ENCODE data around the gene ARSG. TPM values are rescaled to one million over a fixed set of nuclear protein-coding genes. Genes with fewer than 3 reads are reported as not detected.

Gene ARSG
- total RNA-seq, 1 experiment from 2014 or later: 9.3 TPM

DNA sequence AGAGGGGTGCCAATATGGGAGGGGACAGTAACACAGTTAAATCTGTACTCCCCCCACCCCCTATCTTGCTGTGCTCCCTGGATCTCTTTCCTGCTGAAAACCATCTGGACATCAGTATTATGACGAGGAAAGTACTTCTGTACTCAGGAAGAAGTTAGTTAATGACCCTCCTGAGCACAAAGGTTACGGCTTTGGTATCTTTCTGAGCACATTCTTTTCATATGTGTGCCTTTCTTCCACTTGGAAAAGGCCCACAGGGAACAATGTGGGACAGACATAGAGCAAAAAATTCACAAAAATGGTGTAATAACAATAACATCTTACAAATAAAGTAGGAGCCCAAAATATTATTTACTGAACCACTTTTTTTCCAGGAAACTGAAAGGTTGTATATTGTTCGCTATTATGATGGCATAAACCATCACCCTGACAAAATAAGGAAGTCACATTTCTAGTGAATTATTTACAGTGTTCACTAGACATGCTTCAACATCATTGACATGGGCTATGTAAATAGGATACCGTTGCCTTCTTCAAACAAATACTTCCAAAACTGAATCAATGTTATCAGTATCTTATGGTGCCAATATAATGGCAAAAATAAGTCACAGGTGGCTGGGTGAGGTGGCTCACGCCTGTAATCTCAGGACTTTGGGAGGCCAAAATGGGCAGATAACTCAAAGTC, 160.5 kb downstream of the ARSG start:
- DNase-seq (ENCODE audit: low read depth): no peak

DNA sequence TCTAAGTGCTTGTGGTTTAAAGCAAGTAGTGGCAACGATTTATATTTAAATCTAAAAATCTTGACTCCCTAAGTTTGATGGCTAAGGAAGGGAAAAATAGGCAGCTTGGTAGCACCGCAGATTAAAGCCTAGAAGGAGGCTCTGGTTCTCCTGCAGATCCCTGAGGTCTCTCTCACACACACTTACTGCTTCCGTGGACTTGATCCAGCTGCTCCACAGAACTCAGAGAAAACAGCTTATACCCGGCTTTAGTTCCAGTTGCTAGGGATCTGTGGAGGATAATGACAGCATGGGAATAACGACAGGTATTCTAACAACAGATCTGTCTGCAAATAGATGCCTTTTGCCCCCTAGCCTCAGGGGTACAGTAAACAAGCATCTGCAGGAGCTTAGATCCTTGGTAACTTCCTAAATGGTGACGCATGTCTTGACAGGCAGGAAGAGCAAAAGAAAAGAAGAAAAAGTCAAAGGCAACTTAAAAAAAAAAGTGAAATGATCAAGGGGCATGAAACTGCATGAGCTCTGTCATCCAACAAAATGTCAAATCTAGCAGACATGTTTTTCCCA, 161.5 kb downstream of the ARSG start:
- DNase-seq (ENCODE audit: low read depth): no peak

DNA sequence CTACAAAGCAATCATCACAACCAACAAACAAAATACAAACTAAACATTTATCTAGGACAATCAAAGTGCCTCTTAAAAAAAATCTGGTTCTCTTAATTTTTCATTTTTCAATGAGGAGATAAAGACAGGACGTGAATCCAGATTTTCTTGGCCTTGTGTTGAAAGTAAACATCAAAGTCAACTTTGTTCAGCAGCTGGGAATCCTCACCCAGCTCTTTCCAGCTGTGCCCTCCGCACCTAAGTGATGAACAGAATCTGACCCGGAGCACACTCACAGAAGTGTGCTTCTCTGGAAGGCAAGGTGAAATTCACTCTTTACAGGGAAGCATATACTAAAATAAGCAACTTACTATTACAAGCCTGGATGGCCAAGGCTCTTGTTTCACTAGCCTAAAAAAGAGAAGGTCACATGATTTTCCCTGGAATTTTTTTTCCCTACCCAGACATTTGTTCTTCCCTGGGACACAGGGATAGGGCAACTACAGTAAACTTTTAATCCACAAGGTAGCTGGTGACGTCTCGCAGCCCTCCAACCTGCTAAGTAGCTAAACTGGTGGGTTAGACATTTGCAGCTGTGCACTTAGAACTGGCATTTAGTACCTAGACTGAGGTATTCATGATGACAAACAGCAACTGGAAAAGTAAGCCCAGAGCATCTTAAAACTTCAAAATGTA, 162.8 kb downstream of the ARSG start:
- DNase-seq (ENCODE audit: low read depth): no peak

DNA sequence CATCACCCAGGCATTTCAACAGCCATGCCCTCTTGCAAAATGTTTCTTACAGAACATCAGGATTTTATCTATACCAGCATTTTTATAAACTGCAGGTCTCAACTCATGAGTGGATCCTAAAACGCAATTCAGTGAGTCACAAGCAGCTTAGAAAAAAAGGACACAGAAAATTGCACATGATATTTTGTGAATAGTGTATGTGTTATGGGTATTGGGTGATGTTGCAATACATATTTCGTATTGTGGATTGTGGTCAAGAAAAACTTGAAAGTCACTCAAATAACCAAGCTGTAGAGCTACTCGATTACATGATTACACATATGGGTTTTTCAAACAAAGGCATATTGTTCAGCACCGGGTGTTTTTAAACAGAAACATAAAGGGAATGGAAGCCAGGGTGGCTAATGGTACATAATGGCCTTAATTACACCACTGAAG, 164.6 kb downstream of the ARSG start:
- DNase-seq (ENCODE audit: low read depth): no peak

DNA sequence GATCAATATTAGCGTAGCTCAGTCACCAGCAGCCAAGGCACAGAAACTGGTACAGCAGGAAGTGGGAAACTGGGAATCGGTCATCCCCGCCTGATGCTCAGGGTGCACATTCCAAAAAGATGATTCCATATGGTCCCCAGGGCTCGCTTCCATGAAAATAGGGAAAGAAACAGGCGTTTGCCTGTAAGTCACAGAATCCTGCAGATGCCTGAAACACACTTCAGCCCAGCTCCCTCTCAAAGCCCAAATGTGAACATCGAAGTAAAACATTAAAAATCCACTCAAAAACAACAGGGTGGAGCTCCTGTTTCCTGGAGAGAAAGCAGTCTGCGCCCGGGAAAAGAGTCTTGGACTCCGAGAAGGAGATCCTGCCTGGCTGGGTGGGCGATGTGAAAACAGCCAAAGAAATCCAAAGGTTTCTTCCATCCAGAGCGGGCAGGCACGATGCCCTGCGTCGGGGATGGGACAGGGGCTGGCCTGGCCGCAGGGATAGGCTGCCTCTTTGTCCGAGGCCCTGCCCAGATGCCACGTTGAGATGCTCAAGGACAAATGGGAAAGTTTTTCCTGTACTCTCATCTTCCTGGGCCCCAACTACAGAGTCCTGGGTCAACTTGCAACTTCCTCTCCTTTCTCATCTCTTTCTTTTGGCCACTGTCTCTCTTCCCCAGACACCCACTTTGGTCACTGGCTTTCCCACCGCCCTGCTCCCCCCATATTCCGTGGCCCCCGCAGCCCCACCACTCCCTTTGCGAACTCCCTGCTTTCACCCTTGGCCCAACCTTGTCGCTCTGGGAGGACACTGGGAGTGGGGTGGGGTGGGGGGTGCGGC, 165.3 kb downstream of the ARSG start:
- DNase-seq (ENCODE audit: low read depth): peak; percentile 89

DNA sequence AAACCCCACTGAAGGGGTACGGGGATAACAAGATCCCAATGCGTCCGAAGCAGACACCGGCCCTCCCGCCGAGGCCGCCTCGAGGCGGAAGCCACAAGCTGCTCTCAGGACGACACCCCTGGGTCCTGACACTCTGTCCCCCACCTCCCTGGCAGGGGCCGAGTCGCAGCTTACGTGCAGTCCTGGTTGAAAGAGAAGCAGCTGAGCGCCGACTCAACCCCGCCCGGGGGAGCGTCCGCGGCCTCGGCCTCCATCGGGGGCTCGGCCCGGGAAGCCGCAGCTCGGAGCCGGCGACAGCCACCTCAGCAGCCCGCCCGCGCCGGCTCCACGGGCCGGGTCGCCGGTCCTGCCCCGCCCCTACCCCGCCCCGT, 165.9 kb downstream of the ARSG start, which contains the start of gene WIPI1:
Gene WIPI1 (minus strand): TSS at position 329 of the 371 bp plus-strand sequence. CDS start 75 bp downstream, at position 254.
- no peak for DNase-seq (ENCODE audit: low read depth)

DNA sequence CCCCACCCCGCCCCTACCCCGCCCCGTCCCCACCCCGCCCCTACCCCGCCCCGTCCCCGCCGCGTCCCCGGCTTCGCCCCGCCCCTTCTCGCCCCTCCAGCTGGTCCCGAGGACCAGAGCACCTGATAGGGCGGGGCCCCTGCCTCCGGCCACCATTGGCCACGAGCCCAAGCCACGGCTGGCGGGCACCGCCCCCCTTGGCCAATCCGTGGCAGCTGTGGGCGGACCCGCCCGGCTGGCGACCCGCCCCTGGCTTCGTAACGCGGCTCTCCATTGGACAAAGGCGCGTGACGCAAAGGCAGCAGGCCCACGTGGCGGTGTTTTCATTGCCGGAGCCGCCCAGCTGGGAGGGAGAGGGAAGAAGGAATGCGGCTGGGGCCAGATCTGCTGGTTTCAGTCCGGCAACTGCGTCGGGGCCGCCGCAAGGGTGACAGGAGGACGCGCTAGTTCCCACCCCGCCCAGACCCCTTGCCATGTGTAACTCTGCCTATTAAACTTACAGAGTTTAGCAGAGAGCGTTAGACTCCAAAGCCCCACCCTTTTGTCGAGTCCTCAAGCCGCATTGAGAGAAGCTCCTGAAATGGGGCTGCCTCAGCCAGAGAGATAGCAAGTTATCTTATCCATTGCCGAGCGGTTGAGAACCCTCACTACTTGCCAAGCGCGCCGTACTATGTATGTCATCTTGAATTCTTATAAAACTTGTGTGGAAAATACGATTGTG, 166.4 kb downstream of the ARSG start:
- DNase-seq (ENCODE audit: low read depth): peak; percentile 99

DNA sequence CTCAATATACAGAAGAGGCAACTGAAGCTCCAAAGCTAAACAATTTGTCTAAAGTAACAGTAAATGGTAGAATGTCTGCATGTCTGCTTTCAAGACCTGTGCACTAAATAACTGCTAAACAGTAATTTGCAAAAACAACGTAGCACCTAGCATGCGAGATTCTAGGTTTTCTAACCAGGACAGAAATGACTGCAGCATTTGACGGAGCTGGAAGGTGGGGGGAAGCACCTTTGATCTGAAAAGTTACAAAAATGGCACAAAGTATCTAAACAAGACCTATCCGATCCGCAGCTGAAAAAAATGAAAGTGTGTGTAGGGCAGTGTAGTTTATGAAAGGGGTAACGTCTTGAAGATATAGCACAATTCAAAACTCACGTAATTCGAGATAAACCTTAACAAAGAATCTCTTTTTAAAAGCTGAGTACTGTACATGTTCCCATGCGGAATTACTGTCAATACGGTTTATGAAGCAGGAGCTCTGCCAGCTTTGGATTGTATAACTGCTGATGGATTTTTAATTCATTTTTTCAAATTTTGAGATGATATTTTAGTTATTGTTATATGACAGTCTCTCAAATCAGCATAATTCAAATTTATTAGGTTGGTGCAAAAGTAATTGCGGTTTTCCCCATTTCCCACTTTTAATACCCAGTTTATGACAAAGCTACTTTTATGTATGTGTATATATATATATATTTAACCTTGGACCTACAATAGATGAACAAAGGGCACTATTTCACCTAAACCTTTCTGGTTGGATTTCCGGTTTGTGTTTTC, 167.2 kb downstream of the ARSG start:
- DNase-seq (ENCODE audit: low read depth): no peak

DNA sequence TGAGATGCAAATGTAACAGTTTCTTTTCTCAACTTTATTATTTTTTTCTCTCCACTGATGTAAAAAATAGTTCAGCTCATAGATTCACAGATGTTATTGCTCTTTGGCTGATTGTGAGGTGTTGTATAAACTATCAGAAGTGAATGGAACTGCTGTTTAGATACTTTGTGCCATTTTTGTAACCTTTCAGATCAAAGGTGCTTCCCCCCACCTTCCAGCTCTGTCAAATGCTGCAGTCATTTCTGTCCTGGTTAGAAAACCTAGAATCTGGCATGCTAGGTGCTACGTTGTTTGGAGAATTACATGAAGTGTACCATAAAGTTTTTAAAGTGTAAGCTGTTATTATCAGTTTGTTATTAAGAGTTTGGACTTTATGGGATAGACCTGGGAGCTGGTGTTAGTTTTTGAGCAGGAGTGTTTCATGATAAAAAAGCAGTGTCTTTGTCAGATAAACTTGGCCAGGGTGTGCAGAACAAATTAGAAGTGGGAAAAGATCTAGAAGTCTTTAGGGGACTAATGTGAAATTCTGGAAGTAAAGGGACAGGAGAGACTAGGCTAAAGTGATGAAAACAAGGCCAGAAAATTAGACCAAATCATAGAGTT, 167.8 kb downstream of the ARSG start:
- no peak for DNase-seq (ENCODE audit: low read depth)

DNA sequence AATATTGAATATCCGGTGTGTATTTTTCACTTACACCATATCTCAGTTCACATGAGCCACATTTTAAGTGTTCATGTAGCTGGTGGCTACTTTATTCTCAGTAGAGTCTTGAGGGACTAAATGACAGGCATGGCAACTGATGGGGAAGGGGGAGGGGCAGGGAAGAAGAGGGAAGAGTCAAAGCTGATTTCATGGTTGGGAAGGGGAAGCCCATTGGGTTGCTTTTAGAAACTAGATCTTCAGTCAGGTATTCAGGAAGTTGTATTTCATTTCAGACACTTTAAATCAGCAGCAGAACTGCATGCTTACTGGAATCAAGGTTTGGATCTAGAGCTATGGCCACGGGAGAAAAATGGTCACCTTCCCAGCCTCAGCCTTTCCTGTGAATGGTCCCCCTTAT, 168.9 kb downstream of the ARSG start:
- DNase-seq (ENCODE audit: low read depth): no peak

DNA sequence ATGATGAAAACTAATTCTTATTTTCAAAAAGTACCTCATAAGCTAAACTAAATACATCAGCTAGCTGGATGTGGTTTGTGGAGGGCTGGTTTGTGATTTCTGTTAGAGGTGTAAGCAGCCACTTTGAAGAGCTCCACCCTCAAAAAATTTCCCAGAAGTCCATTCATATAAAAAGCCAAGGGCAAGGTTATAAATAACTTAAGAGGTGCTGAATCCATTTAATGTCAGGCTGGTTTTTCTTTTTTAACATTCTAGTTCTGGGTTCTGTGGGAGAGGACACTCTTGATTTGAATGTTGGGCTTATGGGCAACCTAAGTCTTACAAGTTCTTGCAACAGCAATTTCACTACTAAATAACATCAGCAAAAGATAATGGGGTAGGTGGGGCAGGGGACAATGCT, 169.4 kb downstream of the ARSG start:
- no peak for DNase-seq (ENCODE audit: low read depth)

DNA sequence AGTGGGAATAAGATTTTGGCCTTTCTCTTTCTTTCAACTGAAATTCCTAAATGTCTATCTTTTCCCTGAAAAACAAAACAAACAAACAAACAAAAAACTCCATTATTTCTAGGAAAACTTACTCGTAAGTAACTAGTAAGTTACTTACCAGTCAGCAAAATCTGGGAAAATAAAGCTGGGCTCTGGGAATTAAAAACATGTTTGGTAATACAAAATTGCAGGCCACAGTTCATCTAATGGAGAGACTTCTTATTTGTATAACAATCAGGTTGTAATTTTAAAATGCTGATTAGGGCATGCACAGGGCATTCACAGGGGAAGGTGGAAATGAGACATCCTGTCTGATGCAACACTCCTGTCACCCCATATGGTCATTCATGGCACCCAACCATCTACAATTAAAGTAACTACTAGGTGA, 169.8 kb downstream of the ARSG start:
- DNase-seq (ENCODE audit: low read depth): no peak

DNA sequence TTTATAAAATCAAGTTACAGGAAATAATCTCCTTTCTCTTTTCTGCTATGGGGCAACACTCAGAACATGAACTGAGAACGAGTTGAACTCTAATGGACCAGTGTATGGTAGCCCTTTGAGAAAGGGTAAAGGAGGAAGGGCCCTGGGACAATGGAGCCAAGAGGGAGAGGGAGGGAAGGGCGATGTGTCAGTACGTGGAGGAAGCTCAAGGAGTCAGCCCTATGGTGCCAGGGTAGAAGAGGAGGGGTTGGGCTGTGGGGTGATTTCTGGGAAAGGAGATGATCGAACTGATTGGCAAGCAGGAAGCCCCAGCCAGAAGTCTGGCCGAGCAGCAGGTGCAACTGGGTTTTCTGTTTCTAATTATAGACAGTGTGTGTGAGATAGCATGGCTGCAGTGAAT, 170.3 kb downstream of the ARSG start:
- DNase-seq (ENCODE audit: low read depth): no peak

DNA sequence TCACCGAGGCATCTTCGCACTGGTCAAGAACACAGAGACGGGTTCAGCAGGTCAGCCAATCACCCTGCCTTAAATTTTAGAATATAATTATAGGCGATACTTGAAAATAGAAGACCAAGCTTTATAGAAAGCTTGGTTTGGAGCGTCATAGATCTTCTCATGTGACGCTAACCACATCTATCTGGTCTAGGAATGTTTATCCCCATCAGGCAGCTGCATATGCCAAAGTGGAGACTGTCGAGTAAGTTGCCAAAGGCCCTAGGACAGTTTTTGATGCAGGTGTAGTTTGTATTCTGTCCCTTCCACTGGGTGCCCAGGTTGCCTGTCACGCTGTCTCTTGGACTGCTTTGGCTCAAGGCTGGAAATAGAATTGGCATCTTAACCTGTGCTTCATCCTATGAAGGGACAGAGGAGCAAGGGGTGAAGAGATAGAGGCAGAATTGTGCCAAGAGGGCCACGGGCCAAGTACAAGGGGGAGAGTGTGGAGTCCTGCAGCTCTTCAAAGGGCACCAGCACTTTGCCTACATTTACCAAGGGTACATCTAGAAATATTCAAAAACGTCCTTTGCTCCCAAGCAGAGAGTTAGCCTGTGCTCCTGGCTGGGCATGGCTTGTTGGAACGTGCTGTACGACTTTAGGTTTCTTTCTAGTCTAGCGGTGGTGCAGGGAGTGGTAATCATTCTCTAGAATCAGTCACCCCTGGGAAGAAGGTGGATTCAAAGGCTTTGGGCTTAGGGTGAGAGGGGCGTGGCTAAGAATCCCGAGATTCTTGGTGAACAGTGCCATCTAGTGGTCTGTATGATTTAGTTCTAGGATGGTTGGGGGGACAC, 171.3 kb downstream of the ARSG start:
- DNase-seq (ENCODE audit: low read depth): peak; percentile 79

DNA sequence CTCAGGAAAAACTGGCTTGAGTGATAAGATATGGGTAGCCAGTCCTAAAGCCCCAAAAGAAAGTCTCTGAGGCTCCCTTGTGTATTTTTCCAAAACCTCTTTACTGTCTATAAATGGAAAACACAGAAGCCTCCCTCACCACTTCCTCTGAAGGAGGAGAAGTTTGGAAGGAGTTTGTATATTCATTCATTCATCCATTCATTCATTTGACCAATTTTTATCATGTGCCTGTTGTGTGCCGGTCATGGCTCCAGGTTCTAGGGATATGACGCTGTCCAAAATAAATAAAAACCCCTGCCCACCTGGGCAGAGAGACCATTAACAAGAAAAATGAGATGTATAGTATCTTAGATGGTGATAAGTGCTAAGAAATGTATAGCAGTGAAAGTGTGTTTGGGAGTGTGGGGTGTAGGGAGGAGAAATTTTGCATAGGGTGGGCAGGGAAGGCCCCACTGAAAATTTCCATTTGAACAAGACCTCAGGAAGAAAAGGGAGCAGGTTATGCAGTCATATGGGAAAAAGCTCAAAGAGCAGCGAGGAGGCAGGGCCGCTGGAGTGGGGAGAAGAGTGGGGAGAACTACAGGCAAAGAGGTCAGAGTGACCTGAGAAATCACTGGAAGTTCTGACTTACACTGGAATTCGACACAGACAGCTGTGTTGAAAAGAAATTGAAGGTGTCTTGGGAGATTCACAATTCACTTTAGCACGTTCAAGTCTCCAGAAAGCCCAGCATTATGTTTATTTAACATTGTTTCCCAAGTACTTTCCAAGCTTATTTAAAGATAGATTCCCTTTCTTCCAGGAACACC, 172.1 kb downstream of the ARSG start:
- DNase-seq (ENCODE audit: low read depth): no peak

DNA sequence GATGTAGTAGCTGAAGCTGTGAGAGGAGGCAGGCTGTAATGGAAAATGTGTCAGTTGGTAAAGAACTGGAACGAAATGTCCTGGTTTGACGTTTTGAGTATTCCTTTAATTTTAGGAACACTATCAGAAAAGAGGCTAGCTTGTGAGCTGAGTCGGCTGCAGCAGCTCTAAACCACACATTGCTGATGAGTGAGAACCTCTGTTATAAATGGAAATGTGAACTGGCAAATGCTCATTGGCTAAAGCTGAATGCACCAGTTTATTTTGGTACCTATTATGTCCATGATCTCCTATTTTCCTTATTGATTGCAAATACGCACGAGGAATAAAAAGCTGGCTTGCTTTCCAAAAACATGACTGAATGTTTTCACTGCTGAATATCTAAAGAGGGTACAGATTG, 177.0 kb downstream of the ARSG start:
- DNase-seq (ENCODE audit: low read depth): no peak

DNA sequence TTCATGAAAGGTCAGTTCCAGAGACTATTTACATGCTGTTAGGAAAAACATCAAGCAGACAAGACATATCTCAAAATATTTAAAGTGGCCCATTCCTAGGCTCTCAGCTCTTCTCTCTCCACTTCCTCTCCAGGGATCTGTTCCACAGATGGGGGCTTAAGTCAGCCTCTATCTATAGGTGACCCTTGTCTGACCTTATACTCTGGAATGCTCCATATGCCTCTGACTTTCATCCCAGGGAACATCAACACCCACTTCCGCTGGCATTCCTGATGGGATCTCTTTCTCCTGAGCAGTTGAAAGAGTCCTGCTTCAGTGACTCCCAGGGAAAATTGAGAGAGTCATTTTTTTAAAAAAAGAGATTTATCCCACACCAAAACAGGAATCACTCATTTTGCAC, 177.5 kb downstream of the ARSG start:
- DNase-seq (ENCODE audit: low read depth): no peak

All from Daoy (cell line).